ENCODE data around the gene SORCS2.

DNA sequence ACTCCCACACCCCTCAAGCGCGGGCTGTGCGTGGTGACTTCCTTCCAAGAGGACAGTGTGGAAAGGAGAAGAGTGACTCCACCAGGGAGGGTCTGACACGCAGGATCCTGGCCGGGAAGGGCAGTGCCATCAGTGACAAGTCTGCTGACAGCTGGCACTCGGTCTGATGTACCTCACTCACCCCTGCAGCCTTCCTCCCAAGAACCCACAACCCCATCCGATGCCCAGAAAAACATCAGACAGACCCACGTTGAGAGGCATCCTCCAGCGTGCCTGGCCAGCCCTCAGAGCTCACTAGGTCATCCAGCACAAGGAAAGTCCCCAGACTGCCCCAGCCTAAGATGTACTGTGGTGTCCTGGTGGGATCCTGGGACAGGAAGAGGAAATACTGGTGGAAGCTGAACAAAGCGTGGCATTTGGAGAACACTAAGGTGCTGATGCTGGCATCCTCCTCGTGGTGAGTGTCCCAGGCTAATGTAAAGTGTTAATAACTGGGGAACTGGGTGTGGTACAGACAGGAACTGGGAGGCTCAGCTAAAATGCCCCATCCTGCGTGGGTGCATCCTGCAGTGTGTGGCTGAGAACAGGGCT lies 442.4 kb downstream of the SORCS2 start:
- TF ChIP-seq, protein P1, sequence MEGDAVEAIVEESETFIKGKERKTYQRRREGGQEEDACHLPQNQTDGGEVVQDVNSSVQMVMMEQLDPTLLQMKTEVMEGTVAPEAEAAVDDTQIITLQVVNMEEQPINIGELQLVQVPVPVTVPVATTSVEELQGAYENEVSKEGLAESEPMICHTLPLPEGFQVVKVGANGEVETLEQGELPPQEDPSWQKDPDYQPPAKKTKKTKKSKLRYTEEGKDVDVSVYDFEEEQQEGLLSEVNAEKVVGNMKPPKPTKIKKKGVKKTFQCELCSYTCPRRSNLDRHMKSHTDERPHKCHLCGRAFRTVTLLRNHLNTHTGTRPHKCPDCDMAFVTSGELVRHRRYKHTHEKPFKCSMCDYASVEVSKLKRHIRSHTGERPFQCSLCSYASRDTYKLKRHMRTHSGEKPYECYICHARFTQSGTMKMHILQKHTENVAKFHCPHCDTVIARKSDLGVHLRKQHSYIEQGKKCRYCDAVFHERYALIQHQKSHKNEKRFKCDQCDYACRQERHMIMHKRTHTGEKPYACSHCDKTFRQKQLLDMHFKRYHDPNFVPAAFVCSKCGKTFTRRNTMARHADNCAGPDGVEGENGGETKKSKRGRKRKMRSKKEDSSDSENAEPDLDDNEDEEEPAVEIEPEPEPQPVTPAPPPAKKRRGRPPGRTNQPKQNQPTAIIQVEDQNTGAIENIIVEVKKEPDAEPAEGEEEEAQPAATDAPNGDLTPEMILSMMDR (IDR thresholded peaks at IDR 0.05) = no peak
- TF ChIP-seq POLR2A (IDR thresholded peaks at IDR 0.05) = no peak

Measured in esophagus squamous epithelium (tissue), 4 donors.